Measurements from ENCODE around the gene IQSEC1.

IQSEC1 gene

DNA sequence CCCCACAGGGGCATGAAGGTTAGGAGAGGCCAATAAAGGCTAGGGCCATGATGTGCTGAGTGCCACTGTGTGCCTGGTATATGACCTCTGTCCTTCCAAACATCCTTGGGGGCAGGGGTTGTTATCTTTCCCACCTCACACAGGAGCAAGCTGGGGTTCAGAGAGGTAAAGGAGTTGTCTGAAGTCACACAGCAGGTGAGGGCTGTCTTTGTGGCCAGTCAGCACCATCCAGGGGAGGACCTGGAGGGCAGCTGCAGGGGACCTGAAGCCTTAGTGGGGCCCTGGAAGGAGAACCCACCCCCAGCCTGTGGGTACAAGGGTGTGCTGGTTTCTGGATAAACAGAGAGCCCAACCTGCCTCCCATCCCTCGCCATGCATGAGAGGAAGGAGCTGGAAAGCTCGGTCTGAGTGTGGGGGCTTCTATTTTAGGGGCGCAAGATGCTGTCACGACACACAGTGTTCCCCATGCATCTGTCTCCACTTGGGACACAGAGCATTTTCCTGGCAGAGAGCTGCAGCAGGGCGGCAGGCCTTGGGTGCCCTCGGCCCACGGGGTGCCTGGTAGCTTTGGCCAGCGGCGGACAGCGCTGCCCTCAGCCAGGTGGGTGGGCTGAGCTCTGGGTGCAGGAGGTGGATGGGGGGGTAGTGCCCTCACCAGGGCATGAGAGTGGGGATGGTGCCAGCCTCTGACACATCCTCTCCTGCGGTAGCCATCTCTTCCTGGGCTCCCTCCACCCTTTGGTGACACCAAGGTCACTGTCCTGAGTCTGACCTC lies 14.7 kb downstream of the IQSEC1 start:
- TF ChIP-seq, protein P1, sequence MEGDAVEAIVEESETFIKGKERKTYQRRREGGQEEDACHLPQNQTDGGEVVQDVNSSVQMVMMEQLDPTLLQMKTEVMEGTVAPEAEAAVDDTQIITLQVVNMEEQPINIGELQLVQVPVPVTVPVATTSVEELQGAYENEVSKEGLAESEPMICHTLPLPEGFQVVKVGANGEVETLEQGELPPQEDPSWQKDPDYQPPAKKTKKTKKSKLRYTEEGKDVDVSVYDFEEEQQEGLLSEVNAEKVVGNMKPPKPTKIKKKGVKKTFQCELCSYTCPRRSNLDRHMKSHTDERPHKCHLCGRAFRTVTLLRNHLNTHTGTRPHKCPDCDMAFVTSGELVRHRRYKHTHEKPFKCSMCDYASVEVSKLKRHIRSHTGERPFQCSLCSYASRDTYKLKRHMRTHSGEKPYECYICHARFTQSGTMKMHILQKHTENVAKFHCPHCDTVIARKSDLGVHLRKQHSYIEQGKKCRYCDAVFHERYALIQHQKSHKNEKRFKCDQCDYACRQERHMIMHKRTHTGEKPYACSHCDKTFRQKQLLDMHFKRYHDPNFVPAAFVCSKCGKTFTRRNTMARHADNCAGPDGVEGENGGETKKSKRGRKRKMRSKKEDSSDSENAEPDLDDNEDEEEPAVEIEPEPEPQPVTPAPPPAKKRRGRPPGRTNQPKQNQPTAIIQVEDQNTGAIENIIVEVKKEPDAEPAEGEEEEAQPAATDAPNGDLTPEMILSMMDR (IDR thresholded peaks at IDR 0.05; ENCODE audit: extremely low read depth, insufficient read depth, missing control alignments) = no peak
- no peak for DNase-seq (ENCODE audit: low spot score)
- in situ Hi-C loops (cut with MboI; ENCODE audit: low pct_unique_long_range_greater_than_20kb, low sequenced_read_pairs, unreplicated experiment) = no loop called here

DNA sequence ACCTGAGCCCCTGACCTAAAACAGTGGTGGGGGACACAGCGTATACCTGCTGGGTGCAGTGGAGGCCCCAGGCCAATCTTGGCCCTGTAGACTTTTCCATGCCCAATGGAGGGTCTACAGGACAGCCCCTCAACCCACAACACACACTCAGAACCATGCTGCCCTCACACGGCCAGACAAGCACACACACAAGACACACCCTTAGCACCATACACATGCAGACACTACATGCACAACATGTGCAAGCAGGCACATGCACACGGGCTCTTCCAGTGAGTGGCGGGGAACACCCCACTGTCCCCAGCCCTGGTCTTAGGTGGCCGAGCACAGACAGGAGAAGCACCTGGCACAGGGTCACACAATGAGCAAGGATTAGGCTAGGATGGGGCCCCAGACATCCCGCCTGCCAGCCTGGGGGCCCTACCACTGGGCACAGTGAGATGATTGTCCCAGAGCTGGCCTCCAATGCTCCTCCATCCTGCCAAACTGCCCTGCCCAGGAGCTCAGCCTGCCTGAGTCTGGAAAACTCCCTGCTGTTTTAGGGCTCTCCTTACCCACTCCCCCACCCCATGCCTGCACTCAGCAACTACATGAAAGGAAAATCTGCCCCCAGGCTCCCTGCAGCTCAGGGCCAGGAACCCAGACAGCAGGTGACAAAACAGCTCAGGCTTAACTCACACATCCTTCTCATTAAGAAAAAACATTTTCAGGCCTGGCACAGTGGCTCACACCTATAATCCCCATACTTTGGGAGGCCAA lies 15.8 kb downstream of the IQSEC1 start:
- DNase-seq (ENCODE audit: low spot score) = no peak
- in situ Hi-C loops (cut with MboI; ENCODE audit: low pct_unique_long_range_greater_than_20kb, low sequenced_read_pairs, unreplicated experiment) = no loop called here

DNA sequence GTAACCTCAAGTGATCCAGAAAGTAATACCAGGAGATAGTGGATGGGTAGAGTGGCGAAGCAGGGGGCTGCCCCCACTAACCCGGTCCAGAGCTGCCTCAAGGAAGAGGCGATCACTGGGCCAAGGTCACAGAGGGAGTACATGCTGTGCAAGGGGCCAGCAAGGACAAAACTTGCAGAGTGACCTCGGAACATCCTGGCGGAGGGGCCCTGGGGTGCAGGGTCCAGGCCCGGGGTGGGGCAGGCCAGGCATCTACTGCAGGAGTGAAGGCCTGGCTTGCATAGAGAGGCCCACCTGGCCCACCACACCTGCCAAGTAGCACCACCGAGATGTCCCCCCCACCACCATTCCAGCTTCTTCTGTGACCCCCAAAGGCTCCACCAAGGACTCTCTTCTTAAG lies 17.6 kb downstream of the IQSEC1 start:
- TF ChIP-seq, protein P1 (IDR thresholded peaks at IDR 0.05; ENCODE audit: extremely low read depth, insufficient read depth, missing control alignments) = no peak
- in situ Hi-C loops (cut with MboI; ENCODE audit: low pct_unique_long_range_greater_than_20kb, low sequenced_read_pairs, unreplicated experiment) = no loop called here
- DNase-seq (ENCODE audit: low spot score) = no peak

More for the DNA sequence above, 15.8 kb downstream of the IQSEC1 start:
- TF ChIP-seq, protein P1 (IDR thresholded peaks at IDR 0.05; ENCODE audit: extremely low read depth, insufficient read depth, missing control alignments) = peak; percentile 2

DNA sequence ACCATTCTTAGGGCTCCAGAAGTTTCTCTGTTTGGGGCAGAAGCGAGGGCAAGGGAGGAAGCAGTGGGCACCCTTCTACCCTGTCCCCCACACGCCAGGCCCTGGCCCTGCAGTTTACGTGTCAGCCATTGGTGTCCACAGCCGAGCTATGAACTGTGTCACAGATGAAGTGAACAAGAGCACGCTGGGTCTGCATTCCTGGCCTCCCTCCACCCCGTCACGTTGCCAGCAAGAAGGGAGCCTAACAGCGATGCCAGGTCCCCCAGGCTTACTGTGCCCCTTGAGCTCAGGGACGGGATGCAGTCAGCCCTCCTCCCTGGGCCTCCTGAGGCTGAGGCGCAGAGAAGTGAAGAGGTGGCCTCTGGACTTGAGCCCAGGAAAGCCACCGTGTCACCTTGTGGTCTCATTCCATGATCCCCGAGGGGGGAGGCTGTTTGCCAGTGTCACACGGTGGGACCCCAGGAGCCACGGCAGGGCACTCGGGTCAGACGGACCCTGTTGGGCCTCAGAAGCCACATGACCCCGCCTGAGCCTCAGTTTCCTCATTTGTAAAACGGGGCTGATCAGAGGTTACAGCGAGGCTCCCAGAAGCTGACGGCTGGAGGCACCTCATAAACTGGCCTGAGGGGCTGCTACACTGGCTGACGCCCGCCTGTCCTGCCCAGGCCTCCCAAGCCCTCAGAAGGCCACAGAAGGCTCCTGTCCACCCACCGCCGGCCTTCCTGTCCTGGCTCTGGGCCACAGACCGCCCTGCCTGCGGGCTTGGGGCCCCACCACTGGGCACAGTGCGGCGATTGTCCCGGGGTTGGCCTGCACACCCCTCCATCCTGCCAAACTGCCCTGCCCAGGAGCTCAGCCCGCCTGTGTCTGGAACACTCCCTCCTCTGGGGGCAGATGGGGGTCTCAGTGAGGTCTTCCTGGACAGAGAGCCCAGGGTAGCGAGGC lies 18.6 kb downstream of the IQSEC1 start:
- TF ChIP-seq, protein P1 (IDR thresholded peaks at IDR 0.05; ENCODE audit: extremely low read depth, insufficient read depth, missing control alignments) = no peak
- in situ Hi-C loops (cut with MboI; ENCODE audit: low pct_unique_long_range_greater_than_20kb, low sequenced_read_pairs, unreplicated experiment) = no loop called here
- no peak for DNase-seq (ENCODE audit: low spot score)

DNA sequence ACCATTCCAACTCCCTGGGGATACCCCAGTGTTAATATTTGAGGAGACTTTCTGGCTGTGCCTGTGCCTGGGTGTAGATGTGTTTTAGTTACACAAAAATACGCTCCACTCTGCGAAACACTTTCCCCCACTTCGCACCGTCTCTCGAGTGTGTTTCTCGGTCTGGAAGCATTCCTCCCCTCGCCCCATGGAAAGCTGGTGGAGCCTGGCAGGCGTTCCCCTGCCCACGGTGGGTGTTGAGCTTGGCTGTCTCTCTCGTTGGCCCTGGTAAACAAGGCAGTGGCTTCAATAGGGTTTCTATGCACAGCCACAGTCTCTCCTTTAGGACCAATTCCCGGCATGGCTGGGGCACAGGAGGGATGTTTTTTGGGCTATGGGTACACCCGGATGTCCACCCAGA lies 19.3 kb downstream of the IQSEC1 start:
- DNase-seq (ENCODE audit: low spot score) = no peak
- in situ Hi-C loops (cut with MboI; ENCODE audit: low pct_unique_long_range_greater_than_20kb, low sequenced_read_pairs, unreplicated experiment) = no loop called here
- TF ChIP-seq, protein P1 (IDR thresholded peaks at IDR 0.05; ENCODE audit: extremely low read depth, insufficient read depth, missing control alignments) = no peak

DNA sequence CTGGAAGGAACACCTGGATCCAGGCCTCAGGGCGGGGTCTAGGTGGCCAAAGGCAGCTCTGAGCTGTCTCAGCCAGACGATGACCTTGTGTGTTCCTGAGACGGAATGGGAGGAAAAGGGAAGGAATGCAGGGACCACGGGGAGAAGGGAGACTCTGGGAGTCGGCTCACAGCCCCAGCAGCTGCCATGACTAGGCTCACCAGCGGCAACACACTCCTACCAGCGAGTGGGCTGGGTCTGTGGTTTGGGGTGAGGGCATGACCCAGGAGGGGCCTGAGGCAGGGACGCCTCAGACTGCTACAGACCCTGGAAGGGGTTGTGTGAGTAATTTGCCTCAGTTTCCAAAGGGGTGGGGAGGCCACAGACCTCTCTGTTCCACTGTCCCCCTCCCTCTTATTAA lies 19.8 kb downstream of the IQSEC1 start:
- in situ Hi-C loops (cut with MboI; ENCODE audit: low pct_unique_long_range_greater_than_20kb, low sequenced_read_pairs, unreplicated experiment) = no loop called here
- TF ChIP-seq, protein P1 (IDR thresholded peaks at IDR 0.05; ENCODE audit: extremely low read depth, insufficient read depth, missing control alignments) = no peak
- DNase-seq (ENCODE audit: low spot score) = no peak
